AG04450 (cell line): ENCODE data around the gene CRADD. TPM values are rescaled to one million over a fixed set of nuclear protein-coding genes. Genes with fewer than 3 reads are reported as not detected.

Experiments
- CTCF ChIA-PET: fragments of 300-600, 350-600 bp; formaldehyde crosslinking; extraction: SDS; loops from one replicate; lab custom pipeline; 2022; ENCODE audit warnings: antibody characterized with exemption, inconsistent platforms; lab: Charles Lee
- POLR2A ChIA-PET: fragments of 350-600 bp; formaldehyde crosslinking; extraction: SDS; loops from one replicate; lab custom pipeline; 2021; ENCODE audit warnings: antibody characterized with exemption, inconsistent platforms; lab: Yijun Ruan, JAX
- DNase-seq: peaks from one replicate; pipeline ENCODE4 v3.0.0-alpha.2; 2011; ENCODE audit warnings: low read depth, low spot score
- H3K27ac ChIP-seq: one replicate; pipeline ENCODE4 v1.5.1; 2012; ENCODE audit warnings: low read depth, low read length, control low read depth
- H3K27me3 ChIP-seq: one replicate; pipeline ENCODE4 v1.6.0; 2012; ENCODE audit warnings: low read length; ENCODE audit not compliant: control insufficient read depth, insufficient read depth
- H3K4me3 ChIP-seq: 2 replicates; pipeline ENCODE4 v1.5.1; 2011; ENCODE audit warnings: mild to moderate bottlenecking, low read depth, low read length, control low read depth
- H3K9me3 ChIP-seq: 2 replicates; pipeline ENCODE4 v1.5.1; 2012; ENCODE audit warnings: low read length; ENCODE audit not compliant: control insufficient read depth, insufficient read depth
- polyA plus RNA-seq: library from polyadenylated mRNA; depleted of rRNA; stranded (reverse); fragments of >200 nt; gene quantifications from 2 replicates; pipeline ENCODE4 v1.2.3, GENCODE V29; 2011
- TF ChIP-seq, protein P1 (sequence below): IDR thresholded peaks from 2 replicates; pipeline ENCODE4 v1.5.1; 2011; ENCODE audit warnings: low read depth, low read length, control low read depth, inconsistent platforms

The CRADD gene
- polyA plus RNA-seq, 1 experiment, result 8.8 TPM

DNA sequence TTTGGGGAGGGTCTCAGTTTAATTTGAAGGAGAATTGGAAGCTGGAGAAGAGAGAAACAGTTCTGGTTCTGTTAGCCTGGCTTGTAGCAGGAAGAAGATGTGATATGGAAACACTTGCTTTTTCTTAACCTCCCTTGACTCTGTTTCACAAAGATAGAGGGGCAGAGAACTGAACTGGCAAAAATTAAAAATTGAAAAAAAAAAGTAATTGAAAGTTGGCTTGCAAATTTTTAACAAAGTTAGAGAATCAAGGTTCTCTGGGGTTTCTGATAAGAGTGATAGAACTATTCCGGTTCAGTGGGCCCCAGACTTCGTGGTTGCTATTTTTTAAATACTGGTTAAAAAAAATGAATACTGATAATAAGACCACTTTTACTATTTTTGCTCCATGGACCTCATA is 2.8 kb downstream of the CRADD start:
- no peak overlapping the region for H3K4me3 ChIP-seq
- no peaks in the 10 kb centered on the region; the same call in 1 of the 2 replicates for H3K9me3 ChIP-seq
- ChIA-PET CTCF (no interaction called here), POLR2A (interaction anchor here (0.6 kb wide), 1 partner anchor 202 kb away, joined by 7 read pairs; no protein-coding TSS in a partner anchor)
- H3K27me3 ChIP-seq, result no peaks in the 10 kb centered on the region
- H3K27ac ChIP-seq, result no peak overlapping the region
- TF ChIP-seq, protein P1, sequence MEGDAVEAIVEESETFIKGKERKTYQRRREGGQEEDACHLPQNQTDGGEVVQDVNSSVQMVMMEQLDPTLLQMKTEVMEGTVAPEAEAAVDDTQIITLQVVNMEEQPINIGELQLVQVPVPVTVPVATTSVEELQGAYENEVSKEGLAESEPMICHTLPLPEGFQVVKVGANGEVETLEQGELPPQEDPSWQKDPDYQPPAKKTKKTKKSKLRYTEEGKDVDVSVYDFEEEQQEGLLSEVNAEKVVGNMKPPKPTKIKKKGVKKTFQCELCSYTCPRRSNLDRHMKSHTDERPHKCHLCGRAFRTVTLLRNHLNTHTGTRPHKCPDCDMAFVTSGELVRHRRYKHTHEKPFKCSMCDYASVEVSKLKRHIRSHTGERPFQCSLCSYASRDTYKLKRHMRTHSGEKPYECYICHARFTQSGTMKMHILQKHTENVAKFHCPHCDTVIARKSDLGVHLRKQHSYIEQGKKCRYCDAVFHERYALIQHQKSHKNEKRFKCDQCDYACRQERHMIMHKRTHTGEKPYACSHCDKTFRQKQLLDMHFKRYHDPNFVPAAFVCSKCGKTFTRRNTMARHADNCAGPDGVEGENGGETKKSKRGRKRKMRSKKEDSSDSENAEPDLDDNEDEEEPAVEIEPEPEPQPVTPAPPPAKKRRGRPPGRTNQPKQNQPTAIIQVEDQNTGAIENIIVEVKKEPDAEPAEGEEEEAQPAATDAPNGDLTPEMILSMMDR, result no peak
- DNase-seq, result no peak

DNA sequence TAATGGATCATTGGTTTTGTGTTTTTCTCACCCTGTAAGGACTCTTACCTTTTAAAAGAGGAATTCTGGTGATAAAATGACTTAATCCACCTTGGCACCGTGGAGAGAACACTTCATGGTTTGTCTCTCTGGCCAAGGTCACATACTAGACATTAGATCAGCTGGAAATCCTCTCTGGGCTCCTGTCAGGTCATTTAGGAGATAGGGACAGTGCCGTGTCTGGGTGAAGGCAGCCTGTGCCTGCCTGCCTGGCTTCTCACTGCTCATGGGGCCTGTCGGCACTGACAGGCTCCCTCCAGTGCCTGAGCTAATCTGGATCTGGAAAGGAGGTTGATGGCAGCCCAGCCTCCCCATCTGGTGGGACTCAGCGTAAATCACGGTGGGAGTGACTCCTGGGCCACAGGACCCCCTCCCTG is 5.7 kb downstream of the CRADD start:
- ChIA-PET CTCF (no interaction called here), POLR2A (no interaction called here)
- TF ChIP-seq, protein P1, result no peak
- H3K4me3 ChIP-seq, result no peak overlapping the region
- no peaks in the 10 kb centered on the region for H3K27me3 ChIP-seq
- H3K9me3 ChIP-seq, result no peaks in the 10 kb centered on the region
- H3K27ac ChIP-seq, result no peak overlapping the region
- no peak for DNase-seq

DNA sequence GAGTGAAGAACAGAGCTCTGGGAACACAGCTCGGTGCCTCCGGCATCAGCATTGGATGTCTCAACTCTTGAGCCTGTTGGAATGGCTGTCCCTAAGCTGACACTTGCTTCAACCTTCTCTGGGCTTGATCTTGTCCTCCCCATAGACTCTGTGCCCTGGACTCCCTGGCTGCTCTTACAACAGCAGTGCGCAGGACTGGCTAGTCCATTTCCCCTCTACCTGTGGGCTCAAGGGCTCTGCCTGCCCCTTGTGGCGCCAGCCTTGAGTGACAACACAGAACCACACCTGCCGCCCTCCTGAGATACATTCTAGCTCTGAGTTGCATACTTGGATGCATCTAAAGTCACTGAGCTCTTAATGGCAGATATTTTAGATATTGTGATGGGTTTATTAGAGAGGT is 6.2 kb downstream of the CRADD start:
- POLR2A ChIA-PET, result no interaction called here
- Histone ChIP-seq H3K27ac (no peak overlapping the region), H3K9me3 (no peaks in the 10 kb centered on the region), H3K27me3 (no peaks in the 10 kb centered on the region), H3K4me3 (no peak overlapping the region)
- CTCF ChIA-PET, result no interaction called here
- DNase-seq, result no peak
- TF ChIP-seq, protein P1, result no peak

DNA sequence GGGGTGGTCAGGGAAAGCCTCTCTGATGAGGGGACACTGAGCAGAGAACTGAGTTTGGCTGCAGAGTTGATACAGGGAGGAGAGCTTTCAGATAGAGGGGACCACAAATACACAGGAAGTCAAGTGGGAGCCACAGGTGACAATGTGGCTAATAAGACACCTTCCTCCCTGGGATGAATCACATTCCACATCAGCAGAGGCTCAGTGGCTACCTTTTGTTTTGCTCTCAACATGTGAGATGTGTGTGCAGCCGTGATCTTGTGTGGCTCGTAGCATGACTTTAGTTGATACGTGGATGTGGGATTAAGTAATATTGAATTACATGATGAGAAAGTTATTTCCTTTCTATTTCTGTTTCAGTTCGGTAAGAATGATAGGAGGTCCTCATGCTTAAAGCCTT is 7.5 kb downstream of the CRADD start:
- DNase-seq, result no peak
- ChIA-PET POLR2A (no interaction called here), CTCF (interaction anchor here (1.0 kb wide), 1 partner anchor 416 kb away, joined by 3 read pairs; no protein-coding TSS in a partner anchor)
- Histone ChIP-seq H3K4me3 (no peak overlapping the region), H3K27ac (no peak overlapping the region), H3K9me3 (no peaks in the 10 kb centered on the region), H3K27me3 (no peaks in the 10 kb centered on the region)
- TF ChIP-seq, protein P1, result no peak

DNA sequence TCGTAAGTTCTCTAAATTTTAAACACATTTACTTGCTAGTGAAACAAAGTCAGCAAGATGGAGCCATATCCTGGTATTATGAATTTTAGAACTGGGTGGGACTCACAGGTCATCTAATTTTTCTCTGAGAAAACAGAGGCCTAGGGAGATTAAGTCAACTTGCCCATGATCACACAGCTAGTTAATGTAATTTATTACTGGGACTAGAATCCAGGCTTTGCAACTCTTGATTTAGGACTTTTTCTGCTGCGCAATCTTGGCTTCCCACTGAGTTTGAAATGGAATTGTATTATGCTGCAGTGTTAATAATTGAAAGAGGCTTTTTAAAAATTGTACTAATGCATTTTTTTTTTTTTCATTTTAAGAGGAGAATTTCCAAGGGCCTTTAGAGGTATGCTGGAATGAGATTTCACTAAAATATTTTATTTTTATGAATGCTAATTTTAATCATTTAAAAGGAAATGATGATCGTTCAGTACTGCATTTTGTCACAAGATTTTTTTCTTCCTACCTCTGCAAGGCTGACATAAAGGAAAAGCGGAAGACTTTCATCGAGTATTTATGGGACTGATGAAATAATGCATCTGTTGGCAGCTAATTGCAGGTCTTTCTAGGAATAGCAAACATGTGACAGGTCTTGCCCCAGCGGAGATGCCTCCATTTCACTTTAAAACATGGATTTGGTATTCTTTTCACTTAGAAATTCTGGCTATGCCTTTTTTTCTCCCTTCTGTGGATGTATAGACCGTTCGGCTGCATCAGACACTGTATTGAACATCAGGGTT is 9.6 kb downstream of the CRADD start:
- H3K9me3 ChIP-seq, result no peaks in the 10 kb centered on the region
- DNase-seq, result no peak
- POLR2A ChIA-PET, result no interaction called here
- CTCF ChIA-PET, result interaction anchor here (0.7 kb wide), 2 partner anchors 33 to 967 kb away, joined by 4 to 5 read pairs; no protein-coding TSS in a partner anchor
- no peaks in the 10 kb centered on the region for H3K27me3 ChIP-seq
- H3K27ac ChIP-seq, result no peak overlapping the region
- H3K4me3 ChIP-seq, result no peak overlapping the region
- TF ChIP-seq, protein P1, result no peak
